Adipocyte (in vitro differentiated cells): ENCODE measurements around the gene ZDHHC19.
A peak's percentile ranks its signal among the peaks of the same experiment; 100 is the strongest.
"Not testable (repeated sequence)": the region's sequence is repeated elsewhere in the genome, so short reads cannot be mapped to it uniquely, and the experiment has no call there.

Source experiments
- DNase-seq: peaks from one replicate; pipeline ENCODE4 v3.0.0-alpha.2; 2015; ENCODE audit warnings: low read depth
- H3K27me3 ChIP-seq: replicated peaks from 2 replicates; pipeline ENCODE4 v1.7.0; 2013; ENCODE audit warnings: mild to moderate bottlenecking, low read length, moderate library complexity; ENCODE audit not compliant: control insufficient read depth, insufficient read depth
- H3K36me3 ChIP-seq: 2 replicates; pipeline ENCODE4 v1.7.0; 2013; ENCODE audit warnings: low read length, mild to moderate bottlenecking, moderate library complexity; ENCODE audit not compliant: control insufficient read depth, insufficient read depth, severe bottlenecking
- H3K4me1 ChIP-seq: 2 replicates; pipeline ENCODE4 v1.7.0; 2013; ENCODE audit warnings: mild to moderate bottlenecking, low read length, moderate library complexity; ENCODE audit not compliant: control insufficient read depth, insufficient read depth
- H3K4me3 ChIP-seq: 2 replicates; pipeline ENCODE4 v1.7.0; 2013; ENCODE audit warnings: mild to moderate bottlenecking, low read length, moderate library complexity
- H3K9ac ChIP-seq: 2 replicates; pipeline ENCODE4 v1.7.0; 2013; ENCODE audit warnings: mild to moderate bottlenecking, low read length, moderate library complexity
- H3K9me3 ChIP-seq: 2 replicates; pipeline ENCODE4 v1.7.0; 2013; ENCODE audit warnings: mild to moderate bottlenecking, low read length, moderate library complexity; ENCODE audit not compliant: control insufficient read depth

ZDHHC19 gene, protein sequence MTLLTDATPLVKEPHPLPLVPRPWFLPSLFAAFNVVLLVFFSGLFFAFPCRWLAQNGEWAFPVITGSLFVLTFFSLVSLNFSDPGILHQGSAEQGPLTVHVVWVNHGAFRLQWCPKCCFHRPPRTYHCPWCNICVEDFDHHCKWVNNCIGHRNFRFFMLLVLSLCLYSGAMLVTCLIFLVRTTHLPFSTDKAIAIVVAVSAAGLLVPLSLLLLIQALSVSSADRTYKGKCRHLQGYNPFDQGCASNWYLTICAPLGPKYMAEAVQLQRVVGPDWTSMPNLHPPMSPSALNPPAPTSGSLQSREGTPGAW

GRCh38 chr3:196210673-196211556, at the start of gene ZDHHC19:
TSS of gene ZDHHC19 (minus strand) at chr3:196211400. CDS start at chr3:196211315, 85 bp downstream.
- Histone ChIP-seq H3K9me3 (no peaks in the 10 kb centered on the region), H3K36me3 (no peaks in the 10 kb centered on the region), H3K4me1 (no peaks in the 10 kb centered on the region), H3K9ac (no peak within 1 kb of the TSS), H3K27me3 (peaks cover 26% of the 10 kb centered on the region), H3K4me3 (no peak within 1 kb of the TSS)
- DNase-seq = no peak

DNA sequence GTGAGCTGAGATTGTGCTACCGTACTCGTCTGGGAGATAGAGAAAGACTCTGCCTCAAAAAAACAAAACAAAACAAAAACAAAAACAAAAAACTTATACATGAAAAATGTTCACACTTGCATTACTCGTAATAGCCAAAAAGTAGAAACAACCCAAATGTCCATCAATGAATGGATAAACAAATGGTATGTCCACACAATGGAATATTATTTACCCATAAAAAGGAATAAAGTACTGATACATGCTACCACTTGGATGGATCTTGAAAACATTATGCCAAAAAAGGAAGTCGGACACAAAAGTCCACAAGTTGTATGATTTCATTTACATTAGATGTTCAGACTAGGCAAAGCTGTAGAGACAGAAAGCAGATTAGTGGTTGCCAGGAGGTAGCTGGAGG, 49.6 kb upstream of the ZDHHC19 start:
- no peak overlapping the region for H3K9ac ChIP-seq
- H3K4me3 ChIP-seq = no peak overlapping the region
- peaks cover 62% of the 10 kb centered on the region for H3K36me3 ChIP-seq
- H3K9me3 ChIP-seq = no peaks in the 10 kb centered on the region
- no peaks in the 10 kb centered on the region for H3K4me1 ChIP-seq
- DNase-seq = no peak
- H3K27me3 ChIP-seq = no peaks in the 10 kb centered on the region

DNA sequence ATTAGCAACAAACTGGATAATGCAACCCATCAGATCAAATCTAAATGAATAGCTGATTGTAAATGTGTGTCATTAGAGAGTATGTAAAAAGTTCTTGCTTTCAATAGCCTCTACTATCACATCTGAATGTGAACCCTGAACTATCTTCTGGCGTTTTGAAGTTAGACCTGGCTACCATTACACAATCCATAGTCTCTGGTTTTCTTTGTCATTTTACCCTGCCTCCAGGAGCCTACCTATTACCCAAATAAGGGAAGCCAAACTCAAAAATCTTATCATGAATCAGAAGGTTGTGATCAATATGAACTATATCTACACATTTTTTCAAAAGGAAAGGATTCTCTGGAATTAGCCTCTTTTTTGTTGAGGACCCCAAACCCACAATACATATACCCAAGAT, 44.6 kb upstream of the ZDHHC19 start:
- no peak overlapping the region for H3K4me3 ChIP-seq
- H3K9ac ChIP-seq = no peak overlapping the region
- H3K36me3 ChIP-seq = peaks cover 53% of the 10 kb centered on the region
- DNase-seq = no peak
- H3K4me1 ChIP-seq = no peaks in the 10 kb centered on the region
- H3K27me3 ChIP-seq = no peaks in the 10 kb centered on the region
- no peaks in the 10 kb centered on the region for H3K9me3 ChIP-seq

DNA sequence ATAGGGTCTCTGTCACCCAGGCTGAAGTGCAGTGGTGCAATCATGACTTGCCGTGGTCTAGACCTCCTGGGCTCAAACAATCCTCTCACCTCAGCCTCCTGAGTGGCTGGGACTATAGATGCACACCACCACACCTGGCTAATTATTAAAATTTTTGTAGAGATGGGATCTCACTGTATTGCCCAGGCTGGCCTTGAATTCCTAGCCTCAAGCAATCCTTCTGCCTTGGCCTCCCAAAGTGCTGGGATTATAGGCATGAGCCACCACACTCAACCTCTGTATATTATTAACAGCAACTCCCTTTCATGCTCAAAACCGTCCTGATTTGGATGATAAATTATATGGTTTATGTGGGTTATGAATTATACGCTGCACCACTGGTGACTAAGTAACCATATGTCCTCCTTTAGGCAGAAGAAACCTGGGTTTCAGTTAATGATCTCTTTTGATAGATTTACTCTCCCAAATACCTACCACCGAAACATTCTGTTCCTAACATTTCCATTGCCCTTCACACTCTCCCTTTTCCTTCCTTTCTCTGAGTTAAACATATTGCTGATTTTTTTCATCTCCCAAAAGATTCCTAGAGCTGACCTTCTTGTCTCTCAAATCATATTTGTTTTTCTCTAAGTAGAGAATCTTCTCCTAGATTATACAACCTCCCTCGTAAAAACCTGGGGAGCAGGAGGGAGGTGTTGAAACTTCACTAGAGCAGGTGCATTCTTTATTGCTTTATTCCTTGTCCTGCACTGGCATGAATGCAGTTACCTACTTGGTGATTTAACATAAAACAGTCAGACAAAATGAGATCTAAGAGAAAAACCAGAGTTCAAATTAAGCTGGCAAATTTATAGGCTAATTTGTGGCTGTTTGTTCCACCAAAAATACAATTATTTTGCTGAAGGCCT, 43.4 kb upstream of the ZDHHC19 start:
- Histone ChIP-seq H3K4me1 (no peaks in the 10 kb centered on the region), H3K9ac (no peak overlapping the region), H3K9me3 (no peaks in the 10 kb centered on the region), H3K4me3 (no peak overlapping the region), H3K27me3 (no peaks in the 10 kb centered on the region), H3K36me3 (peaks cover 48% of the 10 kb centered on the region)
- no peak for DNase-seq

- Histone ChIP-seq H3K4me1 (no peaks in the 10 kb centered on the region), H3K27me3 (no peaks in the 10 kb centered on the region), H3K36me3 (peaks cover 43% of the 10 kb centered on the region), H3K9ac (no peak overlapping the region), H3K9me3 (no peaks in the 10 kb centered on the region), H3K4me3 (no peak overlapping the region)
- no peak for DNase-seq
Observed at GRCh38 chr3:196251918-196252317, 40.7 kb upstream of the ZDHHC19 start.

DNA sequence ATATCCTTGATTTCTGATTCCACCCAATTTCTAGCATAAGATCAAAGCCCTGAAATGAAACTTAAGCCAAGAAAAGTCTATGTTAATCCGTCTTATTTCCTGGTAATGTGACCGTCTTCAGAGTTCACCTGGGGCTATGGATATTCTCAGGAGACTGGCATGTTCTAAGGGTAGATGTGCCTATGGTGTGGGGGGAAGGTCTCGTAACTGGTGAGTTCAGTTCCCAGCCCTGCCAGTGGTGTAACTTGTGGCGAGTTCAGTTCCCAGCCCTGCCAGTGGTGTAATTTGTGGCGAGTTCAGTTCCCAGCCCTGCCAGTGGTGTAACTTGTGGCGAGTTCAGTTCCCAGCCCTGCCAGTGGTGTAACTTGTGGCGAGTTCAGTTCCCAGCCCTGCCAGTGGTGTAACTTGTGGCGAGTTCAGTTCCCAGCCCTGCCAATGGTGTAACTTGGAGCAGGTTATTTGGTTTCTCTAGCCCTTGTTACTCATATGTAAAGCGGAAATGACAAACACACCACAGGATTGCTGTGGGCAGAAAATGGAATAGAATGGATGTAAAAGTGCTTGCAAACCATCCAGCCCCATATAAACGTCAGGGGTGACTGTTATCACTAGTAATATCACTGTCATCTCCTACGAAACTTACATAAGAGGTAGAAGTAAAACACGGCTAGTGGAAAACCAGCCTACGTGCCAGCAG, 35.6 kb upstream of the ZDHHC19 start:
- Histone ChIP-seq H3K4me3 (no peak overlapping the region), H3K9ac (no peak overlapping the region), H3K27me3 (no peaks in the 10 kb centered on the region), H3K4me1 (no peaks in the 10 kb centered on the region), H3K9me3 (no peaks in the 10 kb centered on the region), H3K36me3 (peaks cover 45% of the 10 kb centered on the region)
- no peak for DNase-seq

- Histone ChIP-seq H3K36me3 (peaks cover 61% of the 10 kb centered on the region), H3K4me1 (peaks cover 16% of the 10 kb centered on the region)
- not testable (repeated sequence) for H3K9me3 ChIP-seq, H3K27me3 ChIP-seq, H3K4me3 ChIP-seq, H3K9ac ChIP-seq, DNase-seq
Observed at GRCh38 chr3:196244166-196244565, 33.0 kb upstream of the ZDHHC19 start.

DNA sequence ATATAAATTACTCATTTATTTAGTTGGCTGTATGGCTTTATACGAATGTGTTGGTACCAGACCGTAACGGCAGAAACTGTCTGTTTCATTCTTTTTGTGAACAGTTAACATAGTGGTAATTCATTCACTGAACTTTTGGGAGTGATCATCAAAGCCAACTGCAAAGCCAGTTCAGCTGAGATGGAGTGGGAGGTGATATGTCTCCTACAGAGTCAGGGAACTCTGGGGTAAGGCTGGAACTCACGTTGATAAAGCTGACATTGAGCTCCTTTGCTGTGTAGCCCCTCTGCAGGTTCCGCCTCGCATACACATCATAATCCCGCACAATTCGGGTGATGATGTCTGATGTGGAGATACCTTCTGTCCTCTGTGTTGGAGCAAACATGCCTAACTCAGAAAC, 30.5 kb upstream of the ZDHHC19 start:
- H3K4me3 ChIP-seq = no peak overlapping the region
- no peaks in the 10 kb centered on the region for H3K9me3 ChIP-seq
- peaks cover 18% of the 10 kb centered on the region for H3K4me1 ChIP-seq
- no peaks in the 10 kb centered on the region for H3K27me3 ChIP-seq
- DNase-seq = no peak
- peaks cover 71% of the 10 kb centered on the region for H3K36me3 ChIP-seq
- H3K9ac ChIP-seq = no peak overlapping the region

DNA sequence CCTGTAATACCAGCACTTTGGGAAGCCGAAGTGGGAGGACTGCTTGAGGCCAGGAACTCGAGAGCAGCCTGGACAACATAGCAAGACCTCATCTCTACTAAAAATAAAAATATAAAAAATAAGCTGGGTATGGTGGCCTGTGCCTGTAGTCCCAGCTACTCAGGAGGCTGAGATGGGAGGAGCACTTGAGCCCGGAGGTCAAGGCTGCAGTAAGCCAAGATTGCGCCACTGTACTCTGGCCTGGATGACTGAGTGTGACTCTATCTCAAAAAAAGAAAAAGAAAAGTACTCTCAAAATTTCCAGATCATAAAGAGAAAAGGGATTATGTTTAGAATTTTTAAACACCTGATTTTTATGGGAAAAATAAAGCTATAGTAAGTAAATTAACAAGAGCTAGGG, 29.2 kb upstream of the ZDHHC19 start:
- no peaks in the 10 kb centered on the region for H3K27me3 ChIP-seq
- H3K9ac ChIP-seq = no peak overlapping the region
- no peaks in the 10 kb centered on the region for H3K9me3 ChIP-seq
- no peak for DNase-seq
- H3K4me1 ChIP-seq = peaks cover 28% of the 10 kb centered on the region
- no peak overlapping the region for H3K4me3 ChIP-seq
- H3K36me3 ChIP-seq = peaks cover 59% of the 10 kb centered on the region

- DNase-seq = peak; percentile 10
- no peaks in the 10 kb centered on the region for H3K9me3 ChIP-seq
- H3K4me1 ChIP-seq = peaks cover 32% of the 10 kb centered on the region
- H3K9ac ChIP-seq = no peak overlapping the region
- no peak overlapping the region for H3K4me3 ChIP-seq
- peaks cover 56% of the 10 kb centered on the region for H3K36me3 ChIP-seq
- no peaks in the 10 kb centered on the region for H3K27me3 ChIP-seq
Observed at GRCh38 chr3:196238612-196239560, 27.7 kb upstream of the ZDHHC19 start.
